ENCODE measurements around the gene DICER1. TPM values are rescaled to one million over a fixed set of nuclear protein-coding genes. Genes with fewer than 3 reads are reported as not detected.

The DICER1 gene
- total and polyA plus RNA-seq, 2 donors (not counting 1 experiment from before 2014, with no cell fraction given): 15.4 to 90.4 TPM

DNA sequence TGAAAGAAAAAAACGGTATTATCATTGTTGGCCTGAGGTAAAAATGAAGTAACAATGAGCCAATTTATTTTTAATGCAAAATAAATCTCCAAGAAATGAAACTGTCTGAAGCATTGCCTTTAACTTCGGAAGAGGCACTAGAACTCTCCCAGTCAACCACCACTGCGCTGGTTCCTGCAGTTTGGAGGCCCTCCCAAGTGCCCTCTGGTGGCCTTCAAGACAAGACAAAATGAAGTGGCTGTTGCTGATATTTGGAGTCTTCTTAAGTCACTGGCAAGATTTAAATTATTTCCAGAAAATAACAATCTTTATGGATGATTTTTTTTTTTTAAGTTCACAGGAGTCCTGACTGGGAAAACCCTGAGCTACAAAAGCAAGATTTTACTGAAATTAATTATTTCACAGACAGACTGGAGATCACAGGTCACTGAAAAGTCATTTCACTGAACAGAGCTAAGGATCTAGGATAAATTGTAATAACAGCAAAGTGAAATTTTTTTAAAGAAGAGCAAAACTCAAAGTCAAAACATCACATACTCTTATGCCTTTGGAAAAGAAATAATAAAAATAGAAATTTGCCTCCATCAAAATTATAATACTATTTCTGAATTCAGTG, 58.2 kb downstream of the DICER1 start:
- Histone ChIP-seq H3K4me3 (ENCODE audit: control extremely low read depth in 1 of 5, extremely low read depth in 1 of 5, insufficient read depth in 1 of 5, low read depth in 2 of 5, low read length in 4 of 5) (no peak overlapping the region), H4K20me1 (ENCODE audit: control insufficient read depth, insufficient read depth, low read length, poor library complexity, severe bottlenecking) (peaks cover 27% of the 10 kb centered on the region), H3K79me2 (ENCODE audit: control insufficient read depth, insufficient read depth, low read length) (peaks cover 12% of the 10 kb centered on the region), H3K36me3 (replicated peaks in 1 of 2; ENCODE audit: control extremely low read depth in 1 of 2, control insufficient read depth in 1 of 2, extremely low read depth in 1 of 2, insufficient read depth in 2 of 2, low read length in 1 of 2) (peaks cover 21 to 76% of the 10 kb centered on the region in 2 experiments), H3K4me2 (replicated peaks; ENCODE audit: low read depth, low read length, poor library complexity, severe bottlenecking) (no peak overlapping the region), H3K9me3 (ENCODE audit: control extremely low read depth in 1 of 3, control insufficient read depth in 2 of 3, insufficient read depth in 1 of 3, low read length in 2 of 3) (no peaks in the 10 kb centered on the region), H3K27ac (ENCODE audit: low read length in 2 of 2) (no peak overlapping the region), H3K9ac (ENCODE audit: low read length) (no peak overlapping the region), H3K4me1 (ENCODE audit: control insufficient read depth in 2 of 2, insufficient read depth in 2 of 2, low read length in 2 of 2) (no peaks in the 10 kb centered on the region), H2AFZ (ENCODE audit: insufficient read depth, low read depth, low read length, poor library complexity, severe bottlenecking) (no peak overlapping the region), H3K27me3 (replicated peaks in 1 of 4; ENCODE audit: control extremely low read depth in 1 of 4, control insufficient read depth in 3 of 4, insufficient read depth in 4 of 4, low read length in 3 of 4) (no peaks in the 10 kb centered on the region)
- H3K27ac Mint-ChIP-seq: peak overlapping the region; percentile 7
- intact Hi-C loops (cut with micrococcal nuclease): no loop called here
- no peak overlapping the region for H3K4me3 Mint-ChIP-seq
- peaks cover 2% of the 10 kb centered on the region for H3K4me1 Mint-ChIP-seq
- H3K27me3 Mint-ChIP-seq: no peaks in the 10 kb centered on the region
- DNase-seq (peak; percentile 32), ATAC-seq (ENCODE audit: low read depth) (no peak)
- H3K9me3 Mint-ChIP-seq (ENCODE audit: insufficient read depth): no peaks in the 10 kb centered on the region
- WGBS (ENCODE audit: insufficient coverage): no CpG with 5 or more reads among the region's 3 CpGs
- CTCF ChIA-PET: interaction anchor here (0.7 to 0.9 kb wide), 3 partner anchors 13 to 261 kb away, joined by 3 to 4 read pairs (median 3); no protein-coding TSS in a partner anchor
- POLR2A ChIA-PET: no interaction called here
- TF ChIP-seq EZH2 (IDR thresholded peaks at IDR 0.05; ENCODE audit: borderline replicate concordance, insufficient read depth, low read depth, low read length, poor library complexity, severe bottlenecking): no peak
- TF ChIP-seq CTCF (IDR thresholded peaks at IDR 0.05): peak; percentile 43

GRCh38 chr14:95097385-95097784, 59.9 kb downstream of the DICER1 start:
- H3K9me3 ChIP-seq (ENCODE audit: control extremely low read depth in 1 of 3, control insufficient read depth in 2 of 3, insufficient read depth in 1 of 3, low read length in 2 of 3): no peaks in the 10 kb centered on the region
- no peak for ATAC-seq (ENCODE audit: low read depth)
- Mint-ChIP-seq H3K4me3 (no peak overlapping the region), H3K4me1 (peaks cover 2% of the 10 kb centered on the region), H3K27me3 (no peaks in the 10 kb centered on the region), H3K27ac (no peak overlapping the region), H3K9me3 (ENCODE audit: insufficient read depth) (no peaks in the 10 kb centered on the region)
- no peak overlapping the region for H3K27ac ChIP-seq (ENCODE audit: low read length in 2 of 2)
- no peak for DNase-seq
- H2AFZ ChIP-seq (ENCODE audit: insufficient read depth, low read depth, low read length, poor library complexity, severe bottlenecking): no peak overlapping the region
- ChIA-PET POLR2A (no interaction called here), CTCF (interaction anchor here (1.7 kb wide), 1 partner anchor 264 kb away, joined by 6 read pairs; no protein-coding TSS in a partner anchor)
- WGBS (ENCODE audit: insufficient coverage): no CpG with 5 or more reads among the region's 2 CpGs
- no peaks in the 10 kb centered on the region for H3K4me1 ChIP-seq (ENCODE audit: control insufficient read depth in 2 of 2, insufficient read depth in 2 of 2, low read length in 2 of 2)
- H3K79me2 ChIP-seq (ENCODE audit: control insufficient read depth, insufficient read depth, low read length): peaks cover 3% of the 10 kb centered on the region
- H3K36me3 ChIP-seq (replicated peaks in 1 of 2; ENCODE audit: control extremely low read depth in 1 of 2, control insufficient read depth in 1 of 2, extremely low read depth in 1 of 2, insufficient read depth in 2 of 2, low read length in 1 of 2): peaks cover 29 to 75% of the 10 kb centered on the region in 2 experiments
- no peak overlapping the region for H3K4me3 ChIP-seq (ENCODE audit: control extremely low read depth in 1 of 5, extremely low read depth in 1 of 5, insufficient read depth in 1 of 5, low read depth in 2 of 5, low read length in 4 of 5)
- no peak for TF ChIP-seq CTCF (IDR thresholded peaks at IDR 0.05)
- TF ChIP-seq EZH2 (IDR thresholded peaks at IDR 0.05; ENCODE audit: borderline replicate concordance, insufficient read depth, low read depth, low read length, poor library complexity, severe bottlenecking): no peak
- intact Hi-C loops (cut with micrococcal nuclease): no loop called here
- no peak overlapping the region for H3K9ac ChIP-seq (ENCODE audit: low read length)
- no peak overlapping the region for H3K4me2 ChIP-seq (replicated peaks; ENCODE audit: low read depth, low read length, poor library complexity, severe bottlenecking)
- H3K27me3 ChIP-seq (replicated peaks in 1 of 4; ENCODE audit: control extremely low read depth in 1 of 4, control insufficient read depth in 3 of 4, insufficient read depth in 4 of 4, low read length in 3 of 4): no peaks in the 10 kb centered on the region
- peaks cover 22% of the 10 kb centered on the region for H4K20me1 ChIP-seq (ENCODE audit: control insufficient read depth, insufficient read depth, low read length, poor library complexity, severe bottlenecking)

All from B cell (primary cell).